ENCODE measurements around the gene DPT. TPM values are rescaled to one million over a fixed set of nuclear protein-coding genes. Genes with fewer than 3 reads are reported as not detected.

DPT gene
- polyA plus RNA-seq, 1 donor (not counting 4 experiments of a cell fraction or from before 2014, with no cell fraction given): not detected

- H3K79me2 ChIP-seq (ENCODE audit: control insufficient read depth, insufficient read depth, low read length): no peaks in the 10 kb centered on the region
- no peak overlapping the region for H3K4me3 ChIP-seq (ENCODE audit: control insufficient read depth in 2 of 3, extremely low read depth in 1 of 3, insufficient read depth in 2 of 3, low read depth in 1 of 3, low read length in 3 of 3)
- H3K36me3 ChIP-seq (ENCODE audit: control insufficient read depth in 2 of 2, extremely low read depth in 1 of 2, insufficient read depth in 2 of 2, low read length in 2 of 2): no peaks in the 10 kb centered on the region
- H3K4me1 ChIP-seq (ENCODE audit: control insufficient read depth, extremely low read depth, insufficient read depth, low read length): no peaks in the 10 kb centered on the region
- no peak overlapping the region for H2AFZ ChIP-seq (ENCODE audit: control insufficient read depth, low read length)
- H3K27ac ChIP-seq (ENCODE audit: control insufficient read depth, insufficient read depth, low read length): no peak overlapping the region
- no peaks in the 10 kb centered on the region for H3K27me3 ChIP-seq (ENCODE audit: control insufficient read depth, extremely low read depth, insufficient read depth, low read length)
- dilution Hi-C loops (cut with MboI; ENCODE audit: extremely low pct_ligation_motif_present, low sequenced_read_pairs): no loop called here
- TF ChIP-seq CTCF (optimal IDR thresholded peaks at IDR 0.05 in 1 of 3, IDR thresholded peaks at IDR 0.05 in 1 of 3, conservative IDR thresholded peaks at IDR 0.05 in 1 of 3; ENCODE audit: extremely low read depth in 1 of 3, insufficient read depth in 2 of 3, low read length in 3 of 3): no peak
- no peak for TF ChIP-seq EZH2 (IDR thresholded peaks at IDR 0.05; ENCODE audit: low read length)
- H3K9ac ChIP-seq (ENCODE audit: control insufficient read depth, extremely low read depth, insufficient read depth, low read length): no peak overlapping the region
- H3K4me2 ChIP-seq (ENCODE audit: control insufficient read depth, extremely low read depth, insufficient read depth, low read depth, low read length): no peak overlapping the region
- no peaks in the 10 kb centered on the region for H3K9me3 ChIP-seq (ENCODE audit: control insufficient read depth, low read depth, low read length)
- DNase-seq (ENCODE audit: low read depth, low spot score) (no peak), FAIRE-seq (no peak)
- no peaks in the 10 kb centered on the region for H4K20me1 ChIP-seq (ENCODE audit: control insufficient read depth, extremely low read depth, insufficient read depth, low read length)
- no peaks in the 10 kb centered on the region for H3K9me1 ChIP-seq (ENCODE audit: control insufficient read depth, extremely low read depth, insufficient read depth, low read length)
Measured at GRCh38 chr1:168774241-168774640, 45.2 kb upstream of the DPT start.

- H3K9ac ChIP-seq (ENCODE audit: control insufficient read depth, extremely low read depth, insufficient read depth, low read length): no peak overlapping the region
- no peak overlapping the region for H3K4me2 ChIP-seq (ENCODE audit: control insufficient read depth, extremely low read depth, insufficient read depth, low read depth, low read length)
- peaks cover 6% of the 10 kb centered on the region for H3K4me1 ChIP-seq (ENCODE audit: control insufficient read depth, extremely low read depth, insufficient read depth, low read length)
- no peak overlapping the region for H2AFZ ChIP-seq (ENCODE audit: control insufficient read depth, low read length)
- FAIRE-seq: no peak
- H3K79me2 ChIP-seq (ENCODE audit: control insufficient read depth, insufficient read depth, low read length): no peaks in the 10 kb centered on the region
- H3K9me1 ChIP-seq (ENCODE audit: control insufficient read depth, extremely low read depth, insufficient read depth, low read length): no peaks in the 10 kb centered on the region
- no peaks in the 10 kb centered on the region for H4K20me1 ChIP-seq (ENCODE audit: control insufficient read depth, extremely low read depth, insufficient read depth, low read length)
- H3K27me3 ChIP-seq (ENCODE audit: control insufficient read depth, extremely low read depth, insufficient read depth, low read length): no peaks in the 10 kb centered on the region
- H3K27ac ChIP-seq (ENCODE audit: control insufficient read depth, insufficient read depth, low read length): no peak overlapping the region
- H3K4me3 ChIP-seq (ENCODE audit: control insufficient read depth in 2 of 3, extremely low read depth in 1 of 3, insufficient read depth in 2 of 3, low read depth in 1 of 3, low read length in 3 of 3): no peak overlapping the region
- no peak for DNase-seq (ENCODE audit: low read depth, low spot score)
- H3K9me3 ChIP-seq (ENCODE audit: control insufficient read depth, low read depth, low read length): no peaks in the 10 kb centered on the region
- H3K36me3 ChIP-seq (ENCODE audit: control insufficient read depth in 2 of 2, extremely low read depth in 1 of 2, insufficient read depth in 2 of 2, low read length in 2 of 2): no peaks in the 10 kb centered on the region
- dilution Hi-C loops (cut with MboI; ENCODE audit: extremely low pct_ligation_motif_present, low sequenced_read_pairs): no loop called here
- TF ChIP-seq CTCF (optimal IDR thresholded peaks at IDR 0.05 in 1 of 3, IDR thresholded peaks at IDR 0.05 in 1 of 3, conservative IDR thresholded peaks at IDR 0.05 in 1 of 3; ENCODE audit: extremely low read depth in 1 of 3, insufficient read depth in 2 of 3, low read length in 3 of 3) (no peak), EZH2 (IDR thresholded peaks at IDR 0.05; ENCODE audit: low read length) (no peak)
Measured at GRCh38 chr1:168772428-168773060, 43.5 kb upstream of the DPT start.

Measured in keratinocyte (primary cell).